MM.1S (cell line): ENCODE data around the gene TFEB.
A peak's percentile ranks its signal among the peaks of the same experiment; 100 is the strongest.

ENCODE experiments used
- DNase-seq: peaks from one replicate; pipeline ENCODE4 v3.0.0-alpha.2; 2015
- H2AFZ ChIP-seq: fragments of 300-600 bp; sonication (generic); 2 replicates; pipeline ENCODE4 v1.6.0; 2016; ENCODE audit warnings: antibody characterized with exemption, low read length
- H3F3A ChIP-seq: fragments of 300-600 bp; sonication (generic); 2 replicates; pipeline ENCODE4 v1.6.1; 2016; ENCODE audit warnings: mild to moderate bottlenecking, antibody characterized with exemption, low read length, moderate library complexity, mixed read lengths; ENCODE audit not compliant: insufficient read depth
- H3K27ac ChIP-seq: fragments of 300-600 bp; sonication (generic); 2 replicates; pipeline ENCODE4 v1.5.1; 2016; ENCODE audit warnings: mild to moderate bottlenecking, low read length
- H3K27me3 ChIP-seq: fragments of 300-600 bp; sonication (generic); replicated peaks from 2 replicates; pipeline ENCODE4 v1.6.0; 2016; ENCODE audit warnings: low read length; ENCODE audit not compliant: insufficient read depth
- H3K36me3 ChIP-seq: fragments of 300-600 bp; sonication (generic); replicated peaks from 2 replicates; pipeline ENCODE4 v1.6.1; 2016; ENCODE audit warnings: mild to moderate bottlenecking, low read length, mixed read lengths; ENCODE audit not compliant: insufficient read depth
- H3K4me1 ChIP-seq: fragments of 300-600 bp; sonication (generic); 2 replicates; pipeline ENCODE4 v1.6.1; 2016; ENCODE audit warnings: low read length, mixed read lengths
- H3K4me2 ChIP-seq: fragments of 300-600 bp; sonication (generic); 2 replicates; pipeline ENCODE4 v1.6.0; 2016; ENCODE audit warnings: low read depth, low read length
- H3K4me3 ChIP-seq: fragments of 300-600 bp; sonication (generic); 2 replicates; pipeline ENCODE4 v1.5.1; 2016; ENCODE audit warnings: low read length, mixed read lengths
- H3K79me2 ChIP-seq: fragments of 300-600 bp; sonication (generic); 2 replicates; pipeline ENCODE4 v1.6.1; 2016; ENCODE audit warnings: mixed run types, low read length, mixed read lengths
- H3K9ac ChIP-seq: fragments of 300-600 bp; sonication (generic); 2 replicates; pipeline ENCODE4 v1.6.1; 2016; ENCODE audit warnings: low read length, mixed read lengths
- H3K9me2 ChIP-seq: fragments of 300-600 bp; sonication (generic); replicated peaks from 2 replicates; pipeline ENCODE4 v1.6.1; 2016; ENCODE audit warnings: mild to moderate bottlenecking, low read length, mixed read lengths; ENCODE audit not compliant: insufficient read depth
- H3K9me3 ChIP-seq: fragments of 300-600 bp; sonication (generic); replicated peaks from 2 replicates; pipeline ENCODE4 v1.6.1; 2016; ENCODE audit warnings: mild to moderate bottlenecking, low read length, mixed read lengths; ENCODE audit not compliant: insufficient read depth
- H4K20me1 ChIP-seq: fragments of 300-600 bp; sonication (generic); 2 replicates; pipeline ENCODE4 v1.6.1; 2016; ENCODE audit warnings: mild to moderate bottlenecking, low read length, moderate library complexity, mixed read lengths; ENCODE audit not compliant: insufficient read depth
- EZH2 ChIP-seq: fragments of 300-600 bp; sonication (generic); optimal IDR thresholded peaks from 2 replicates; pipeline ENCODE3; 2017; ENCODE audit warnings: low read depth, mild to moderate bottlenecking, antibody characterized with exemption, low read length, mixed read lengths
- EZH2phosphoT487 ChIP-seq: fragments of 300-600 bp; sonication (generic); IDR thresholded peaks from 2 replicates; pipeline ENCODE4 v1.6.1; 2018; ENCODE audit warnings: antibody characterized with exemption, low read length
- TF ChIP-seq, protein P1 (sequence below): fragments of 300-600 bp; sonication (generic); IDR thresholded peaks from 2 replicates; pipeline ENCODE4 v1.5.1; 2016; ENCODE audit warnings: antibody characterized with exemption, low read length, mixed read lengths

Gene TFEB

DNA sequence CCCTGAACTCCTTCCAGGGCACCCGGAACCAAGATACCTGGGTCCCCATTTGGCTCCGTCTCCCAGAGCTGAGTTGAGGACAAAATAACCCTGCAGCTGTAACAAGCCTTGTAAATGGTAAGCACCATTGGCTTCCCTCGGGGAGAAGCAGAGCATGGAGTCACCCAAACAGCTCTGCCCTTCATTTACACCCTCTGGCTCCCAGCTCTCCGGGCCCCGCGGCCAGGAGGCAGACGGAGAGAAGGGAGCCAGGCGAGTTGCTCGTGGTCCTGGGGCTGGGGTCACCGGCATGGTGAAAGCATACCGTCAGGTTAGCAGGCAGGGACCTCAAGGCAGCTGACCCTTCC is 2.1 kb downstream of the TFEB start:
- Histone ChIP-seq H2AFZ (peak overlapping the region; percentile 77), H3K9me3 (no peaks in the 10 kb centered on the region), H3F3A (peaks cover 19% of the 10 kb centered on the region), H3K9me2 (no peaks in the 10 kb centered on the region), H4K20me1 (no peaks in the 10 kb centered on the region), H3K27ac (peak overlapping the region; percentile 80), H3K9ac (peak overlapping the region; percentile 59; the same call in 1 of the 2 replicates), H3K4me3 (peak overlapping the region; percentile 74), H3K27me3 (no peaks in the 10 kb centered on the region), H3K79me2 (peaks cover 48% of the 10 kb centered on the region), H3K4me1 (peaks cover 20% of the 10 kb centered on the region), H3K4me2 (peak overlapping the region; percentile 99), H3K36me3 (no peaks in the 10 kb centered on the region)
- TF ChIP-seq EZH2phosphoT487: no peak
- DNase-seq: no peak

DNA sequence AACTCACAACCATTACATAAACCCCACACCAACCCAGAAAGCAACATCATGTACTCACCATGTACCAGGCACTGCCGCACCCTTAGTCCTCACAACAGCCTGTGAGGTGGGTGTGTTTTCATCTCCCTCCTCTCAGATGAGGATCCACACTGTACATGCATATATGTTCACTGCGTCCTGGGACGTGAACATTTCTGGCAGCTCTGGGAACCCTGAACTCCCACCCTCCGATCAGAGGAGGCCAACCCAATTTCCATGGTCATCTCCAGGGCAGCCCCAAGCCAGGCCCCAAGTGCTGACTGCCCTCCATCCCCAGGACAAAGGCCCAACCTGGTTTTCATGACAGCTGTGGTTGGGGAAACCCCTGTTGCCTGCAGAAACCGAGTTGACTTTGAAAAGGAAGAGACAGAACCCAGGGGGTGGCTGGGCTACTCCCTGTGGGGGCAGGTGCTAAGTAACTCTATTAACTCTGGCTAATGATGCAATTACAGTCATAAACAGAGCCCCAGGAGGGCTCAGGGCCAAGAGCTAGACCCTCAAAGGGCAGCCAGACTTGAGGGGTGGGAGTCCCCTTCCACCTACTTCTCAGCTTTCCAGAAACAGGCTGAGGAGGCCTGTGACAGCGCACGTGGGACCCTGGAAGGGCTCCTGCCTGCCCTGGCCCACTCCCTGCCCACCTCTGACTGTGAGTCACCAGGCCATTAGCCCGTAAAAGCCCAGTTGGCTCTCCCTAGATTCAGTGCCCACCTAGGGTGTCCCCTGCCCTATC is 2.6 kb downstream of the TFEB start:
- Histone ChIP-seq H3K27ac (peak overlapping the region; percentile 80; the same call in 1 of the 2 replicates), H3K4me3 (peak overlapping the region; percentile 74), H2AFZ (peak overlapping the region; percentile 77; the same call in 1 of the 2 replicates), H3K27me3 (no peaks in the 10 kb centered on the region), H4K20me1 (no peaks in the 10 kb centered on the region), H3K9me3 (no peaks in the 10 kb centered on the region), H3K36me3 (no peaks in the 10 kb centered on the region), H3F3A (peaks cover 19% of the 10 kb centered on the region), H3K79me2 (peaks cover 50% of the 10 kb centered on the region), H3K4me1 (peaks cover 20% of the 10 kb centered on the region), H3K9me2 (no peaks in the 10 kb centered on the region), H3K9ac (peak overlapping the region; percentile 59; the same call in 1 of the 2 replicates), H3K4me2 (peak overlapping the region; percentile 99)
- DNase-seq: peak; percentile 87
- TF ChIP-seq, protein P1, sequence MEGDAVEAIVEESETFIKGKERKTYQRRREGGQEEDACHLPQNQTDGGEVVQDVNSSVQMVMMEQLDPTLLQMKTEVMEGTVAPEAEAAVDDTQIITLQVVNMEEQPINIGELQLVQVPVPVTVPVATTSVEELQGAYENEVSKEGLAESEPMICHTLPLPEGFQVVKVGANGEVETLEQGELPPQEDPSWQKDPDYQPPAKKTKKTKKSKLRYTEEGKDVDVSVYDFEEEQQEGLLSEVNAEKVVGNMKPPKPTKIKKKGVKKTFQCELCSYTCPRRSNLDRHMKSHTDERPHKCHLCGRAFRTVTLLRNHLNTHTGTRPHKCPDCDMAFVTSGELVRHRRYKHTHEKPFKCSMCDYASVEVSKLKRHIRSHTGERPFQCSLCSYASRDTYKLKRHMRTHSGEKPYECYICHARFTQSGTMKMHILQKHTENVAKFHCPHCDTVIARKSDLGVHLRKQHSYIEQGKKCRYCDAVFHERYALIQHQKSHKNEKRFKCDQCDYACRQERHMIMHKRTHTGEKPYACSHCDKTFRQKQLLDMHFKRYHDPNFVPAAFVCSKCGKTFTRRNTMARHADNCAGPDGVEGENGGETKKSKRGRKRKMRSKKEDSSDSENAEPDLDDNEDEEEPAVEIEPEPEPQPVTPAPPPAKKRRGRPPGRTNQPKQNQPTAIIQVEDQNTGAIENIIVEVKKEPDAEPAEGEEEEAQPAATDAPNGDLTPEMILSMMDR: no peak
- TF ChIP-seq EZH2 (no peak), EZH2phosphoT487 (no peak)

DNA sequence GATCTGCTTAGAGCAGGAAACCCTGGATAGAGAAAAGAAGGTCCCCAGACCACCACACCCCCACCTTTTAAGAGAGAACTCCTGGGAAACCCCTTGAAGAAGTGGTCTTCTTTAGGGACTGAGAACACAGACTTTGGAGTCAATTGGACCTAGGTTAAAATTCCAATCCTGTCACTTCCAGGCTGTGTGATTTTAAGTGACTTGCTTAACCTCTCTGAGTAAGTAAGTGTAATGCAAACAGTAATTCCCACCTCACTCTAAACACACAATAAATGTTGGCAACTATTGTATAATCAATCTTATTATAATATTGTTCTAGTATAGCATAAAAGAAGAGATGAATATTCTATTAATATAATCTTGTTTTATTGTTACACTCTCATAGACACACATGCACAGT is 3.3 kb downstream of the TFEB start:
- peaks cover 53% of the 10 kb centered on the region for H3K79me2 ChIP-seq
- H3K9me3 ChIP-seq: no peaks in the 10 kb centered on the region
- peaks cover 19% of the 10 kb centered on the region for H3F3A ChIP-seq
- peak overlapping the region; percentile 80; the same call in 1 of the 2 replicates for H3K27ac ChIP-seq
- H3K36me3 ChIP-seq: no peaks in the 10 kb centered on the region
- H3K4me1 ChIP-seq: peaks cover 20% of the 10 kb centered on the region
- no peak for DNase-seq
- no peaks in the 10 kb centered on the region for H4K20me1 ChIP-seq
- H3K4me3 ChIP-seq: peak overlapping the region; percentile 74; the same call in 1 of the 2 replicates
- no peak overlapping the region for H2AFZ ChIP-seq
- TF ChIP-seq EZH2 (no peak), EZH2phosphoT487 (no peak)
- TF ChIP-seq, protein P1: no peak
- H3K4me2 ChIP-seq: peak overlapping the region; percentile 99
- H3K9ac ChIP-seq: peak overlapping the region; percentile 16; the same call in 1 of the 2 replicates
- H3K9me2 ChIP-seq: no peaks in the 10 kb centered on the region
- H3K27me3 ChIP-seq: no peaks in the 10 kb centered on the region
